ENCODE measurements around the gene FXYD6.

Gene FXYD6

GRCh38 chr11:117805045-117805444 lies 71.4 kb downstream of the FXYD6 start:
- no peak for TF ChIP-seq CTCF (IDR thresholded peaks at IDR 0.05; ENCODE audit: extremely low read depth, insufficient read depth, missing control alignments)
- in situ Hi-C loops (cut with MboI; ENCODE audit: low pct_unique_long_range_greater_than_20kb, low sequenced_read_pairs, unreplicated experiment): no loop called here
- no peak for DNase-seq (ENCODE audit: low spot score)

- TF ChIP-seq CTCF (IDR thresholded peaks at IDR 0.05; ENCODE audit: extremely low read depth, insufficient read depth, missing control alignments): no peak
- DNase-seq (ENCODE audit: low spot score): no peak
- in situ Hi-C loops (cut with MboI; ENCODE audit: low pct_unique_long_range_greater_than_20kb, low sequenced_read_pairs, unreplicated experiment): no loop called here
Observed at GRCh38 chr11:117803896-117804295, 72.6 kb downstream of the FXYD6 start.

- DNase-seq (ENCODE audit: low spot score): no peak
- no peak for TF ChIP-seq CTCF (IDR thresholded peaks at IDR 0.05; ENCODE audit: extremely low read depth, insufficient read depth, missing control alignments)
- in situ Hi-C loops (cut with MboI; ENCODE audit: low pct_unique_long_range_greater_than_20kb, low sequenced_read_pairs, unreplicated experiment): no loop called here
Observed at GRCh38 chr11:117799634-117800033, 76.8 kb downstream of the FXYD6 start.

- in situ Hi-C loops (cut with MboI; ENCODE audit: low pct_unique_long_range_greater_than_20kb, low sequenced_read_pairs, unreplicated experiment): no loop called here
- DNase-seq (ENCODE audit: low spot score): peak; percentile 71
- TF ChIP-seq CTCF (IDR thresholded peaks at IDR 0.05; ENCODE audit: extremely low read depth, insufficient read depth, missing control alignments): no peak
Observed at GRCh38 chr11:117796872-117797529, 79.5 kb downstream of the FXYD6 start, which contains the start of gene DSCAML1. Gene DSCAML1, minus strand, starts transcription at chr11:117797216. Its CDS starts 137 bp downstream, at chr11:117797079.

GRCh38 chr11:117796456-117796871 lies 80.0 kb downstream of the FXYD6 start:
- TF ChIP-seq CTCF (IDR thresholded peaks at IDR 0.05; ENCODE audit: extremely low read depth, insufficient read depth, missing control alignments): no peak
- in situ Hi-C loops (cut with MboI; ENCODE audit: low pct_unique_long_range_greater_than_20kb, low sequenced_read_pairs, unreplicated experiment): no loop called here
- DNase-seq (ENCODE audit: low spot score): no peak

GRCh38 chr11:117795638-117796455 lies 80.6 kb downstream of the FXYD6 start:
- in situ Hi-C loops (cut with MboI; ENCODE audit: low pct_unique_long_range_greater_than_20kb, low sequenced_read_pairs, unreplicated experiment): no loop called here
- no peak for TF ChIP-seq CTCF (IDR thresholded peaks at IDR 0.05; ENCODE audit: extremely low read depth, insufficient read depth, missing control alignments)
- no peak for DNase-seq (ENCODE audit: low spot score)

Data from GM13977 (cell line).